H9 (cell line): Measurements from ENCODE around the gene TTYH1. TPM values are rescaled to one million over a fixed set of nuclear protein-coding genes. Genes with fewer than 3 reads are reported as not detected.
A peak's percentile ranks its signal among the peaks of the same experiment; 100 is the strongest.

Experiments used
- DNase-seq: peaks from one replicate; pipeline ENCODE4 v3.0.0-alpha.2; 2017
- H2AFZ ChIP-seq: one replicate; pipeline ENCODE4 v1.6.1; 2013; ENCODE audit warnings: mild to moderate bottlenecking, low read length, control low read depth, moderate library complexity
- H2AK5ac ChIP-seq: 2 replicates; pipeline ENCODE4 v1.6.1; 2013; ENCODE audit warnings: low read length, control low read depth, mixed read lengths; ENCODE audit not compliant: insufficient read length
- H2BK120ac ChIP-seq: one replicate; pipeline ENCODE4 v1.6.1; 2013; ENCODE audit warnings: low read depth, mild to moderate bottlenecking, low read length, control low read depth, inconsistent platforms; ENCODE audit not compliant: poor library complexity, severe bottlenecking
- H2BK12ac ChIP-seq: 2 replicates; pipeline ENCODE4 v1.6.1; 2013; ENCODE audit warnings: low read length, control low read depth, mixed read lengths, low read depth; ENCODE audit not compliant: insufficient read length
- H2BK15ac ChIP-seq: 2 replicates; pipeline ENCODE4 v1.6.1; 2013; ENCODE audit warnings: low read depth, low read length, control low read depth
- H2BK20ac ChIP-seq: one replicate; pipeline ENCODE4 v1.6.1; 2013; ENCODE audit warnings: low read depth, mild to moderate bottlenecking, low read length, control low read depth, inconsistent platforms; ENCODE audit not compliant: poor library complexity, severe bottlenecking
- H2BK5ac ChIP-seq: 2 replicates; pipeline ENCODE4 v1.6.1; 2013; ENCODE audit warnings: low read length, control low read depth, mixed read lengths; ENCODE audit not compliant: insufficient read length
- H3K14ac ChIP-seq: 2 replicates; pipeline ENCODE4 v1.6.1; 2013; ENCODE audit warnings: low read length, control low read depth; ENCODE audit not compliant: insufficient read depth
- H3K18ac ChIP-seq: 2 replicates; pipeline ENCODE4 v1.6.1; 2013; ENCODE audit warnings: low read depth, mild to moderate bottlenecking, mixed read lengths, low read length, control low read depth; ENCODE audit not compliant: insufficient read length
- H3K23ac ChIP-seq: 2 replicates; pipeline ENCODE4 v1.6.1; 2013; ENCODE audit warnings: low read length, control low read depth, mixed read lengths, low read depth; ENCODE audit not compliant: insufficient read length
- H3K23me2 ChIP-seq: 2 replicates; pipeline ENCODE4 v1.6.1; 2013; ENCODE audit warnings: low read depth, mild to moderate bottlenecking, mixed read lengths, low read length, control low read depth; ENCODE audit not compliant: insufficient read length, poor library complexity, severe bottlenecking
- H3K27ac ChIP-seq: 2 replicates; pipeline ENCODE4 v1.5.1; 2013; ENCODE audit warnings: low read length, control low read depth, mixed read lengths, low read depth; ENCODE audit not compliant: insufficient read length
- H3K27me3 ChIP-seq: 2 replicates; pipeline ENCODE4 v1.6.1; 2013; ENCODE audit warnings: low read length, control low read depth, inconsistent platforms; ENCODE audit not compliant: insufficient read depth
- H3K4ac ChIP-seq: 2 replicates; pipeline ENCODE4 v1.6.1; 2013; ENCODE audit warnings: low read depth, mild to moderate bottlenecking, control low read depth, inconsistent platforms, low read length, moderate library complexity
- H3K4me1 ChIP-seq: 2 replicates; pipeline ENCODE4 v1.6.1; 2013; ENCODE audit warnings: low read length, control low read depth, inconsistent platforms; ENCODE audit not compliant: insufficient read depth
- H3K4me2 ChIP-seq: 2 replicates; pipeline ENCODE4 v1.6.1; 2013; ENCODE audit warnings: low read length, control low read depth, mixed read lengths; ENCODE audit not compliant: insufficient read length, insufficient read depth
- H3K56ac ChIP-seq: 2 replicates; pipeline ENCODE4 v1.6.1; 2013; ENCODE audit warnings: low read depth, mild to moderate bottlenecking, mixed read lengths, low read length, control low read depth; ENCODE audit not compliant: insufficient read length
- H3K79me1 ChIP-seq: 2 replicates; pipeline ENCODE4 v1.6.1; 2013; ENCODE audit warnings: low read depth, mild to moderate bottlenecking, moderate library complexity, low read length, control low read depth, inconsistent platforms; ENCODE audit not compliant: insufficient read depth, poor library complexity, severe bottlenecking
- H3K79me2 ChIP-seq: 2 replicates; pipeline ENCODE4 v1.6.1; 2013; ENCODE audit warnings: low read length, control low read depth, inconsistent platforms; ENCODE audit not compliant: insufficient read depth
- H3K9ac ChIP-seq: 2 replicates; pipeline ENCODE4 v1.6.1; 2013; ENCODE audit warnings: low read length, control low read depth, mixed read lengths; ENCODE audit not compliant: insufficient read length; ENCODE audit errors: extremely low read depth
- H3K9me3 ChIP-seq: one replicate; pipeline ENCODE4 v1.6.1; 2013; ENCODE audit warnings: low read depth, low read length, inconsistent platforms; ENCODE audit not compliant: control insufficient read depth
- H3T11ph ChIP-seq: one replicate; pipeline ENCODE4 v1.6.1; 2013; ENCODE audit warnings: mild to moderate bottlenecking, low read length, control low read depth, inconsistent platforms
- H4K20me1 ChIP-seq: one replicate; pipeline ENCODE4 v1.6.1; 2013; ENCODE audit not compliant: control insufficient read depth, insufficient read length, insufficient read depth
- H4K5ac ChIP-seq: 2 replicates; pipeline ENCODE4 v1.6.1; 2013; ENCODE audit warnings: low read depth, mild to moderate bottlenecking, mixed read lengths, low read length, control low read depth; ENCODE audit not compliant: insufficient read length
- H4K8ac ChIP-seq: replicated peaks from 2 replicates; pipeline ENCODE4 v1.6.1; 2013; ENCODE audit warnings: low read length, control low read depth, mixed read lengths, low read depth; ENCODE audit not compliant: insufficient read length
- H4K91ac ChIP-seq: 2 replicates; pipeline ENCODE4 v1.6.1; 2013; ENCODE audit warnings: low read depth, mild to moderate bottlenecking, moderate library complexity, mixed read lengths, low read length, control low read depth; ENCODE audit not compliant: insufficient read length
- H3K27ac Mint-ChIP-seq, 3 experiments: 2 replicates in 2 of 3; 3 replicates in 1 of 3; pipeline ENCODE4 v1.8.0; 2020 to 2021; ENCODE audit warnings: mixed read lengths in 3 of 3, mild to moderate bottlenecking in 1 of 3, moderate library complexity in 1 of 3
- H3K27me3 Mint-ChIP-seq: 2 replicates; pipeline ENCODE4 v1.8.0; 2021; ENCODE audit warnings: low read depth, mild to moderate bottlenecking, moderate library complexity, mixed read lengths
- H3K36me3 Mint-ChIP-seq, 3 experiments: 2 replicates in 2 of 3; 3 replicates in 1 of 3; pipeline ENCODE4 v1.8.0; 2020 to 2021; ENCODE audit warnings: low read depth in 3 of 3, mixed read lengths in 3 of 3; ENCODE audit not compliant: insufficient read depth in 1 of 3
- H3K4me1 Mint-ChIP-seq, 2 experiments: 2 replicates each; pipeline ENCODE4 v1.8.0; 2020; ENCODE audit warnings: mixed read lengths in 2 of 2
- H3K4me3 Mint-ChIP-seq, 2 experiments: 2 replicates in 1 of 2; 3 replicates in 1 of 2; pipeline ENCODE4 v1.8.0; 2020 to 2021; ENCODE audit warnings: mild to moderate bottlenecking in 2 of 2, mixed read lengths in 2 of 2, moderate library complexity in 1 of 2
- H3K9me3 Mint-ChIP-seq, 2 experiments: 2 replicates in 1 of 2; 3 replicates in 1 of 2; pipeline ENCODE4 v1.8.0; 2020; ENCODE audit warnings: mild to moderate bottlenecking in 2 of 2, mixed read lengths in 2 of 2, moderate library complexity in 1 of 2
- CTCF ChIP-seq: fragments of 200-600 bp; sonication (generic); conservative IDR thresholded peaks from 3 replicates; pipeline ENCODE4 v1.8.0; 2021; ENCODE audit warnings: antibody characterized with exemption, mild to moderate bottlenecking
- WGBS: extraction: QIAGEN DNeasy Blood & Tissue Kit; methylation state at CpG from one replicate; pipeline ENCODE4 v1.1.7; 2013; ENCODE audit warnings: missing lambda C conversion rate, low lambda C conversion rate, mixed read lengths; ENCODE audit not compliant: insufficient read length; ENCODE audit errors: extremely low coverage; 5-methylcytosine and 5-hydroxymethylcytosine counted together
- total RNA-seq: library from RNA; stranded (reverse); gene quantifications from 2 replicates; pipeline ENCODE4 v1.2.1, GENCODE V29; 2021

The TTYH1 gene
- total RNA-seq, 1 experiment from 2014 or later = 47.1 TPM

- Histone ChIP-seq H3K9ac (no peak overlapping the region), H3K56ac (no peak overlapping the region), H2BK15ac (no peak overlapping the region), H2AFZ (no peak overlapping the region), H3K79me1 (no peaks in the 10 kb centered on the region), H4K91ac (no peak overlapping the region), H2BK12ac (no peak overlapping the region), H3T11ph (no peak overlapping the region), H3K18ac (no peak overlapping the region), H3K4ac (no peak overlapping the region), H3K9me3 (no peaks in the 10 kb centered on the region), H2BK20ac (no peak overlapping the region), H2AK5ac (no peak overlapping the region), H3K23ac (no peak overlapping the region), H3K23me2 (no peaks in the 10 kb centered on the region), H3K4me1 (no peaks in the 10 kb centered on the region), H2BK120ac (no peak overlapping the region), H4K5ac (no peak overlapping the region), H3K4me2 (peak overlapping the region; percentile 7), H4K20me1 (no peaks in the 10 kb centered on the region), H3K27ac (no peak overlapping the region), H3K27me3 (peaks cover 2% of the 10 kb centered on the region; the same call in 1 of the 2 replicates), H3K14ac (no peak overlapping the region), H2BK5ac (no peak overlapping the region), H4K8ac (no peak overlapping the region), H3K79me2 (no peaks in the 10 kb centered on the region)
- Mint-ChIP-seq H3K36me3 (no peaks in the 10 kb centered on the region), H3K27ac (no peak overlapping the region), H3K4me3 (peak overlapping the region in 1 of 2 experiments; percentile 42; a peak in 2 of 5 replicates), H3K27me3 (peaks cover 59% of the 10 kb centered on the region), H3K9me3 (peaks cover 2 to 29% of the 10 kb centered on the region in 2 experiments; a peak in 2 of 5 replicates), H3K4me1 (peaks cover 16 to 20% of the 10 kb centered on the region in 2 experiments)
- no peak for TF ChIP-seq CTCF
- WGBS = no CpG with 5 or more reads among the region's 9 CpGs
- DNase-seq = no peak
Measured at GRCh38 chr19:54388802-54389139, 26.5 kb upstream of the TTYH1 start.
